HG03378 (cell line): ENCODE data around the gene TSPOAP1.

Experiments used
- ATAC-seq: cut with Tn5 transposase; IDR thresholded peaks from one replicate; pipeline ENCODE4 v1.9.1; 2021; ENCODE audit warnings: mild to moderate bottlenecking, moderate library complexity; ENCODE audit not compliant: unreplicated experiment

TSPOAP1 gene

DNA sequence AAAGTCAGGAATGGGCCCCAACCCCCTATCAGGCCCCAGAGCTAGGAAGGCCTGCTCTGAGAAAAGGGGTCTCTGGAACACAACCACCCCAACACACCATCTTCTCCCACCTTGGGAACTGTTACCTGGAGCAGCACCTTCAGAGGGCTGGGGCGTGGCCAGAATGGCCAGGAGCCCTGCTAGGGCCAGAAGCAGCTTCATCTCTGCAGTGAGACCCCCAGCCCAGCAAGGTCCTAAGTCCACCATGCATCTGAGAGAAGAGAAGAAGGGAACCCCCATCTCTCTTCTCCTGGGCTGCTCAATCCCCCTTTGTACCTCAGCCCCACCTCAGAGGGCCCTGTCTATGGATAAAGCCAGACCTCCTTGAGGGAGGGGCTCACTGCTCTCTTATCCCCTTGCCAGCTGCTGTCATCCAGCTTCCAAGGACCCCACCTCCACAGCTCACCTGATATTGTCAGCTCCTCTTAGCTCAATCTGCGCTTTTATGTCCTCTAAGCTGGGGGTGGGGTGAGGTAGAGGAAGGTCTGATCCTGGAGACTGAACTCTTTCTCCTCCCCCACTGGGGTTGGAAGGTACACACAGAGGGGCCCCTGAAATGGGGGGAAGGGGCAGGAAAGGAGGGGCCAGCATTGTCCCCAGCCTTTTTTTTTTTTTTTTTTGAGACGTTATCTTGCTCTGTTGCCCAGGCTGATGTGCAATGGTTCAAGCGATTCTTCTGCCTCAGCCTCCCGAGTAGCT, 47.9 kb downstream of the TSPOAP1 start, which contains the start of gene MPO:
Gene MPO (minus strand): TSS at position 456 of the 738 bp plus-strand sequence. CDS start 177 bp downstream, at position 279.
- no peak for ATAC-seq

DNA sequence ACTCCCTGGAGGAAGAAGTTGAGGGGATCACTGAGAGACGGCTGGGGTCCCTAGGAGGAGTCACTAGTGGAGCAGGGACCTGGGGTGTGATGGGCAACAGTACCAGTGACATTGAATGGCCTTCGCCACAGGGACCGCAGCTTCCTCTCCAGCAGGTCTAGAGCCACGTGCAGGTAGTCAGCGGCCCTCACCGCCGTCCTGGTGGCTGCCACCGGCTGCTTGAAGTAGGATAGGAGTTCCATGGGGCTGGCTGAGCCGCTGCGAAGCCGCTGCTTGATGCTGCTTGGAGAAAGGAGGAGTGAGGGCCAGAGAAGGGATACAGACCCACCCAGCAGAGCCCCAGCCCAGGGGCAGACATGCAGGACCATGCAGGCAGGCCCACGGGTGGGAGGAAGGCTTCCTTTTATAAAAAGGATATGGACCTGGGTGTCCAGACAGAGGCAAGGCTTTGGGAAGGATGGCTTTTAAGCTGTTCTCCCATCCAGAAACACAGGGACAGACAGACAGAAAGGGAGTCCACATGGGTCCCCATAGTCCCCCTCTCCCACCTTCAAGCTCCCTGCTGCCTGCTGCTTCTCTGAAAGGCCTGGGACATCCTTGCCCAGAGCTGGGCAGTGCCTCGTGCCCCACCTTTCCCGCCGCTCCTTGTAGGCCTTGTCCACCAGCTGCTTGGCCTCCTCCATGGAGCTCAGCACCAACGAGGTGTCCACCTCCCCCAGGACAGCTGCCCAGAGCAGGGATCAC, 48.7 kb downstream of the TSPOAP1 start:
- no peak for ATAC-seq

DNA sequence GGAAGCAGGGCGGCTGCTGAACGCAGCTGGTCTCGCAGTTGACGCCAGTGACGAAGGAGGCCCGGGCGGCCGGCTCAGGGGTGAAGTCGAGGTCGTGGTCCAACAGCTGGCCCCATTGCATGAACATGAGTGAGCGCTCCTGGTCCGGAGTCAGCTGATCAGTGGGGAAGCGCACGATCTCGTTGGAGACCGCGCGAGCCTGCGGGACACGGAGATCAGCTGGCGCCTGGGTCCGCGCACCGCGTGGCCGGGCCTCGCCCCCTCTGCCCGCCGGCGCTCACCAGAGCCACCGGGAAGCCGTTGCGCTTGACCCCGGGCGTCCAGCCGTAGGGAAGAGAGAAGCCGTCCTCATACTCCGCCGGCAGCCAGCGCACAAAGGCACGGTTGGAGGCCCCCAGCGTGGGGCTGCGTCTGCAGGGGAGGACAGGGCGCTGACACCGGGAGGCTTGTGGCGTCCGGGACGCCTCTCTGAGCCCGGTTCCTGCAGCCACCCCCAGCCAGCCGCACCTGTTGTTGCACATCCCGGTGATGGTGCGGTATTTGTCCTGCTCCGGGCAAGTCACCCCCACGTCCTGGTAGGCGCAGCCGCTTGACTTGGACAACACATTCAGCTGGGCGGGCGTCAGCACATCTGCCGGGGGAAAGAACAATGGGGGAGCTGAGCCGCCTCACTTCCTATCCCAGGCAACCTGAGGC, 49.4 kb downstream of the TSPOAP1 start:
- ATAC-seq, result no peak

DNA sequence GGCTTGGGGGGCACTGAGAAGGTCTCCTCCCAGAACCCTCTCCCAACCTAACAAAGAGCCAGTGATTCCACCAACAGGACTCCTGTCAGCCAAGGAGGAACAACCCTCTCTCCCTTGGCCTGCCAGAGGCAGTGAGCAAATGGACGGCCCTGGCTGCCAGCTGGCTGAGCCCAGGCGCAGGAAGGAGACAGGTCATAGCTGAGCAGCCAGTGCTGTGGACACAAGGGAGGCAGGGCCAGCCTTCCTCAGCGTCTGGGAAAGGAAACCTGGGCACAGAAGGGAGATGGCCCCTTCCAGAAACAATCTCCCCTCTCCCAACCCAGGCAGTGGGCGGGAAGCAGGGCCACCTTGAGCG, 50.0 kb downstream of the TSPOAP1 start:
- no peak for ATAC-seq

DNA sequence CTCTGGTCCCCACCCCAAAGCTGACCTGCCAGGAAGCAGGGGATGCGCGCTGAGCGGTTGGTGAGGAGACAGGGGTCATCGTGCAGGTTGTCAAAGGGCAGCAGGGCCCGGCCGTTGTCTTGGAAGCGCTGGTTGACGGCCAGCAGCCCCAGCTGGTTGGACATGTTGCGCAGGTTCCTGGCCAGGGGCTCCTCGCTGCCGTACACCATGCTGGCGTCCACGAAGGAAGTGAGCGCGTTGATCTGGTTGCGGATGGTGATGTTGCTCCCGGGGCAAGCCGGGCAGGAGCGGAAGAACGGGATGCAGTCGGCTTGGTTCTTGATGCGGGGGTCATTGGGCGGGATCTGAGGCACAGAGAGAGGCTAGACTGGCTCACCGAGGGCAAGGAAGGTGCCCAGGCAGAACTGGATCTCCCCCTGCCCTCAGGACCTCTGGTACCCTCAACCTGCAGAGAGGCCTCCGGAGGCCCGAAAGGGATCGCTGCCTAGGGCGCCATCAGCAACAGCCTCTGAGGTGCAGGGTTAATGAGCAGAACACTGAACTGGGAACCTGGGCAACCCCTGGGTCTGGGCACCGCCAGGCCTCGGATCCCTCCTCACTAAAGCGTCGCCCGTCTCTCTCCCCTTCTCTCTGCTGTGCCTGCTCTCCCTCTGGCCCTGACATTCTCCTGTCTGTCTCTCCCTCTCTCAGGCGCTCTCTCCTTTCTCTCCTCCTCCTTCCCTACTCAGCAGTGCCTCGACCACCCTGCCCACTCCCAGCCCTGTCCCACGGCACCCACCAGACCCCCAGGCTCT, 50.6 kb downstream of the TSPOAP1 start:
- no peak for ATAC-seq

DNA sequence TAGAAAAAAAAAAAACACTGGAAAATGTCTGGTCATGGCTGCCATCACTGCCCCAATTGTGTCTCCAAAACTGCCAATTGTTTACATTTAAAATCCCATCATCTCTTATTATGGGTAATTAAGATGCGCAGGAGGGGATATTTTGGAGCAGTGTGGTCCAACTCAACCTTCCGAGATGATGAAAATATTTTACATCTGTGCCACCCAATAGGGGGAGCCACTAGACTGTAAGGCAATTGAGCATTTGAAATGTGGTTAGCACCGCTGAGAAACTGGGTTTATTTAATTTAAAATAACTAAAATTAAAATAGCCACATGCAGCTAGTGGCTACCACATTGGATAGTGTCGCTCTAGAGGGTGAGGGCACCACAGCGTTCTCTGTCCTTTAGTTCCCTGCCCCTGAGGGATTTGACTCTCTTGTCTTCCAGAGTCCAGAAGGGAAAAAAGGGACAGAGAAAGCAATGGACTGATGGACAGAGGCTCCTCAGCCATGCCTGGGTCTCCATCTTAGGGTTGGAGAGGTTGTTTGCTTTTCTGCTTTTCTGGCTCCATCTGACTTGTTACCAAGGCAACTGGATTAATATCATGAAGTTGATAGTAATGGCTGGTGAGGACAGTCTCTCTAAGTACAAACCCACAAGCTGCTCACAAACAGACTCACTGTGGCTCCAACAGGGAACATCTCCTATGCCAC, 51.3 kb downstream of the TSPOAP1 start:
- no peak for ATAC-seq

DNA sequence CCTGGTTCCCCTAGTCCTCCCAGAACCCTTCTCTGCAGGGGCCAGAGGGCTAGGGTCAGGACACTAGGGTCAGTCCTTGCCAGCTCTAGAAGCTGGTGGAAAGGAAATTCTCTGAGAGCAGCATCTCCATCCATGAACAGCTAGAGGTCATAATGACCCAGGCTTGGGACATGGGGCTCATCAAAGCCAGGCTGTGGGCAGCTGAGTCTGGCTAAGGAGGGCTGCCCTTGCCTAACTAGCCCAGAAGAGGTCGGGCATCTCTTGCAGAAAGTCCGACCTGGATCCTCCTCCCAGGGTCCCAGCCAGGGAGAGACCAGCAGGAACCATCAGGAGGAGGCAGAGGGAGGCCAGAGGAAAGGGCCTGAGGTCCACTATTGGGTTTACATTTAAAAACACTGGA, 52.2 kb downstream of the TSPOAP1 start:
- no peak for ATAC-seq

DNA sequence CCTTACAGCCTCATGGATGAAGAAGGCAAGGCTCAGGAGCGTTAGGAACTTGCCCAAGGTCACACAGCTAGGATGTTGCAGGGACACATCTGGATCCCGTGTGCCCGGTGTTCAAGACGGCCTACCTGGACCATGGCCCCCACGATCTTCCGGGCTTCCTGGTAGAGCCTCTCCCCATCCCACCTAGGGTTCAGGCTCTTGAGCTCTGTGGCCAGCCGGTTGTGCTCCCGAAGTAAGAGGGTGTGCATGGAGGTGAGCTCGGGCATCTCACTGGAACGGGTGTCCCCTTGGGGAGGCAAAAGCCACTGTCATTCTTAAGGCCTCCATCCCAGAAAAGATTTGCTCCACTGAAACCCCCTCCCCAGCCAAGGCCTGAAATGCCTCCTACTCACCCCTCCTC, 53.2 kb downstream of the TSPOAP1 start:
- no peak for ATAC-seq

DNA sequence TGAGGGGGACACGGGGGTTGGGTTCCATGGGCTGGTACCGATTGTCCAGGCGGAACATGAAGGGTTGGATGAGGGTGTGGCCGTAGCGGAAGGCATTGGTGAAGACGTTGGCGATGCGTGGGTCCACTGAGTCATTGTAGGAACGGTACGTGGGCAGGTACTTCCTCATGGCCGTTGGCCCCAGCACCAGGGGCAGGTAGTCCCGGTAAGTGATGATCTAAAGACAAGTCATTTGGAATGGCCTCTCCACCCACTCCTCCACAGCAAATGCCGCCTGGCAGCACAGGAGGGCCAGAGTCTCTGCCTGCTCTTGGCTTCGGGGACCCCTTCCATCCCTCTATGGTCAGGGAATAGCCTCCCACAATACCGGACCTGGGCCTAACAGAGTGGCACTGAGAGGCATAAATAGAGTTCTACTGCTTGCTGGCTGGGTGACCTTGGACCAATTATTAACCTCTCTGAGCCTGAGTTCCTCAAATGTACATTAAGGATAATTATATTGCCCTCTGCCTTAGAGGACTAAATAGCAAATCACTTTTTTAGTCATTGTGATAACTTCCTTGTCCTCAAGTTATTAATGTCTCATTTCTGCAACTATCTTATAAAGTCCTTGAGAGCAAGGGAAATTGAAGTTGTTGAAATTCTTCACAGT, 55.0 kb downstream of the TSPOAP1 start:
- no peak for ATAC-seq

DNA sequence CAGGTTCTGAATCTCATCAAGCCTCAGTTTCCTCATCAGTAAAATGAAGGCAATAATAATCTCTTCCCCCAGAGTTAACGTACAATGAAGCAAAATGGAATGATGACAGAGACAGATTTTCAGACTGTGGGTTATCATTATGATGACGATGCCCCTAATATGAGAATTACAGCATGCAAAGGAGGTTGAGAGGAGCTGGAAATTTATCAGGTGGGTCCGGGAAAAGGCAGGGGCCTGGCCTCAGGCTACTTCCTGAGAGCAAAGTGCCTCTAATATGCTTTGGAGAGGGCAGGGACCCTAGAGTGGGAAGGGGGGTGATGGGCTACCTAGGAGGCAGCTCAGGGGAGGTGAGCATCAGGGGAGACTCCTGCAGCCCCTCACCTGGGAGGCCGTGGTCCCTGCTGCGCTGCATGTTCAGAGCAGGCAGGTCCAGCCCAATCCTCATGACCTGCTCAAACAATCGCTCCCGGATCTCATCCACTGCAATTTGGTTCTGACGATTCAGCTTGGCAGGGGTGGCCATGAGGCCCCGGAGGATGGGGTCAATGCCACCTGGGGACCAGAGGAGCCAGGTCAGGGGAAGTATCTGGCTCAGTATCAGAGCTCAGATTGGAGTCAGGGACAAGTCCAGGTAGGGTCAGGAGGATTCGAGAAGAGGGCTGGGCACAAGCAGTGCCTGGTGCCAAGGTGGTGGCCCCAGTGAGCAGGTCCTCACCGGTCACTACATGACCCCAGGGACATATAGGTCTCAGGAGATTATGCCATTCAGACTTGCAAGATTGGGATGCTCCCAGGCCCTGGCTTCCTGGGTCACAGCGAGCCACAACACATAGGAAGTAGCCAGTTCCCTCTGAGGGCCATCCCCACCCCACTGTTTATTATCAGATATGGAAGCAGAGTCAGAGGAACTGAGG, 56.0 kb downstream of the TSPOAP1 start:
- ATAC-seq, result no peak

DNA sequence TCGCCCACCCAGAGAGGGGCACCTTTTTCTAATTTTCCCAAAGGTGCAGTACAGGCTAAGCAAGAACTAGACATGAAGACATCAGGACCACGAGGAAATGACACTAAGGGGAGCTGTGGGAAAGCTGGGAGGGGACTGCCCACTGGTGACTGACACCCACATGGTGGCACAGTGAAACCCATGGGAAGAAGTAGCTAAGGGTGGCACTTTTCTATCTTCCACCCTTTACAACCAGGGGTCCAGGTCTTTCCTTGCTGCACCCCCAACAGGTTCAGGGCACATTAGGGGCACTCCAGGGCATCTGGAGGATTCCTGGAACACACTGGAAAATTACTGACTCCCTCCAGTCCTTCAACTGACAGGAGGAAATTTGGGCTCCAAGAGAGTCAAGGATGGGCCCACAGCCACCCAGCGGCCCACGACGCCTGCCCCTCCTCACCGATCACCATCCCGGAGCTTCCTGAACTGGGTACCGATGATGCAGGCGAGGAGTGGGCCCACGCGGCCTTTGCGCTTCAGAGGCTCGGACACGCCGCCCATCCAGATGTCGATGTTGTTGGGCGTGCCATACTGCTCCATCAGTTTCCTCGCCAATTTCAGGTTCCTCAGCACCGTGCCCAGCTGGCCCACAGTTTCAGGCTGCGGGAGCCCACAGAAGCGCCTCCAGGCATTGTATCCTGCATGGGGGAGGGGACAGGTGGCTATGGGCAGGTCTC, 57.2 kb downstream of the TSPOAP1 start:
- no peak for ATAC-seq

DNA sequence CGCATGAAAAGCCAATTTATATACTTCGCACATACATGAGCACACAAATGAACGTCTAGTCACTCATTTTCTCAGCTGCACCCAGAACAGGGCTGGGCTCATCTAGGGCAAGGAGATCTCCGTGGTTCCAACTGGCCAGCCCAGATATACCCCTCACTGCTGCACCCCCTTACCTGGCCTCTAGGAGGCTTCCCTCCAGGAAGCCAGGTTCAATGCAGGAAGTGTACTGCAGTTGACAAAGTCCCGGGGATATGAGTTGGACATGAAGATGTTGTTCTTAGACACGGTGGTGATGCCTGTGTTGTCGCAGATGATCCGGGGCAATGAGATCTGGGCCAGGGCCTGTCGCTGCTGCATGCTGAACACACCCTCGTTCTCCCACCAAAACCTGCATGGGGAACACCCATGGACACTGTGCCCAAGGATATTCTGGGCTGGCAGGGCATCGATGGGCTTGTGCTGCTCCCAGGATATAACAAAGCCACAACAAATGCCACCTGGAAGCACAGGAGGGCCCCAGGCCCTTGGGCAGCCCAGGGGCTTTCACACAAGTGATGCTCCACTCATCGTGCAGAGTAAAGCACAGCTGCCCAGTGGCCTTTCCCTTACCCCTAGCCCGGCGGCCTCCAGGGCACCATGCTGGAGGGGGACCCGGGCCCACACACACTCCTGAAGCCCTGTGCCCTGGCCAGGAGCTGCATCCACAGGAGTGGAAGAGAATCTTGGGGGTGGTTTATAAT, 57.9 kb downstream of the TSPOAP1 start:
- no peak for ATAC-seq

DNA sequence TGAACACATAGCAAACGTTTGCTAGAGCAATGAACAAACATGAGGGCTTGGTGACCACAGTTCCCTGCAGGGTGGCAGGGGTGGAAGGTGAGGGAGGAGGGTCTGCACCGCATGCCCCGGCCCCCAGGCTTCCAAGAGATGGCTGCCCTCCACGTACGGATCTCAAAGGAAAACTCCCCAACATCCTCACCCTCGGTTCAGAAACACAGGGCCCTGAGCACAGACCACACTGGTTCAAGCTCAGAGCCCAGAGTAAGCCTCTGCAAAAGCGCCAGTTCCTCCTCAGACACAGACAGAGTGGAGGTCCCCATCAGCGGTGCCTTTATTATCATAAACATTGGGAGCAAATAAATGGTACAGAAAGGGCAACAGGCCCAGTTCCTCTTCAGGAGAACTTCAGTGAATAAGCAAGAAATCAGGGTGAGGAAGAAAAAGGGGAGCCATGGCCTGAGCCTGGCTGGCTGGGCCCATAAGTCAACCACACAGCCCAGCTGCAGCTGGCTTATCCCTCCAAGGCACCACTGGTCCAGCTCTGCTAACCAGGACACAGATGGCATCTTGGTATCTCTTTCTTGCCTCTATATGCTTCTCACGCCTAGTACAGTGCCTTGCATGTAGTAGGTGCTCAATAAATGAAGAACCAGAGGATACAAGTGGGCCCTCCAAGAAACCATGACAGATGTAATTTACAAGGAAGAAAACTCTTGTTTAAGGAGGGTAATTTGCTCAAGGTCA, 58.9 kb downstream of the TSPOAP1 start:
- ATAC-seq, result no peak

DNA sequence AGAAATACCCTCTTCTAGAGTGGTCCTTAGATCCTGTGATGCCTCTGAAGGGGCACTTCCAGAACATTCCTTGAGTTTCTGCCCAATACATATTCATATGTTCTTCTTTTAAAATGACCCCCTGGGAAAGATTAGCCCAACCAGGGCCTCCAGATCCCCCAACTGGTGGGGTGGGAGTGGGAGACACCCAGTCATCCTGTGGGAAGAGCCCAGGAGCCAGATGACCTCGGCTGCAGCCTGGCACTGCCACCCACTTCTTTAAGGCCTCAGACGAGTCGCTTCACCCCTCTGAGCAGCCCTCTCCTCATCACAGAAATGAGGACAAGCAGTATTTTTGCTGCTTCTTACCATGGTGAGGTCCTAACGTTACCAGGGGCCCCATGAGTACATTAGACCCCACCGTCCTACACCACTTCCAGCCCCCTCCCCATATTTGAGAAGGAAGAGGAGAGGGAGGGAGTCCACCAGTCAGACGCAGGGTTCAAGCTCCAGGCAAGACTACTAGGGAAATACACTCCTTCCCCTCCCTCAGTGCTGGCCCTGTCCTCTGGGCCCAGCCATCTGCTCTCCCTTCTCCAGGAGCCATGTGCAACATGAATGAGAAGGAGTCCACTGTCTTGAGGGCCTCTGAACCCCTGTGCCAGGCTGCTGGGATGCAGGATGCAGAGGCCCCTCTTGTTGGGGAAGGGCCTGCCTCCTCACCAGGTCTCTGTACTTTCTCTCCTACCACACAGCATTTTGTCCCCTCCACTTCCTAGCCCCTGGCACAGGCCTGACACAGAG, 59.6 kb downstream of the TSPOAP1 start:
- no peak for ATAC-seq

DNA sequence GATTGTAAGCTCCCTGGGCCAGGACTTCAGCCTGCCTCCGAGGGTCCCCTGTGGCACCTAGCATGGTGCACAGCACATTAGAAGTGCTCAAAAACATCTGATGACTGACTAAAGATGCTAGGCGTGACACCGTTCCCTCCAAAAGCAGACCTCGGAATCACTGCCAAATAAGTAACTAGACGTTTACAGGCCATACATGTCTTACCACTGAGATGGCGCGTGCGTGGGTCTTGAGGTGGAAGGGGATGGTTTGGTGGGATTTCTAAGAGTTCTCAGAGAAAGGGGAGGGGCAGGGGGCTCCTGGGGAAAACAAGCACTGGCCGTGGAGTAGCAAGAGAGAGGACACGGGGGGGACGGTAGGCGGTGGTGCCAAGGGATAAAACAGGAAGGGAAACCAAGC, 60.3 kb downstream of the TSPOAP1 start:
- no peak for ATAC-seq
